HCT116 (cell line): ENCODE measurements around the gene LBHD1. TPM values are rescaled to one million over a fixed set of nuclear protein-coding genes. Genes with fewer than 3 reads are reported as not detected.

Experiments used
- ATAC-seq: fragments of 200-7000 bp; cut with Tn5 transposase; 2 replicates; pipeline ENCODE4 v1.9.1; 2020; ENCODE audit warnings: mild to moderate bottlenecking, moderate library complexity
- BruUV-seq: library from RNA; stranded (reverse); fragments of 400-500 nt; replicated peaks from 2 replicates; lab custom pipeline; 2021; lab: Mats Ljungman, UMichigan
- CTCF ChIA-PET: fragments of 300-600 bp; sonication (Branson Sonifier 250); formaldehyde crosslinking; loops from one replicate; lab custom pipeline; 2021; ENCODE audit warnings: antibody characterized with exemption; lab: Charles Lee
- POLR2A ChIA-PET: fragments of 300-600, 350-600 bp; sonication (Branson Sonifier 250); formaldehyde crosslinking; loops from one replicate; lab custom pipeline; 2021; ENCODE audit warnings: antibody characterized with exemption; lab: Charles Lee
- RAD21 ChIA-PET, 2 experiments: fragments of 300-600 bp; sonication (Branson Sonifier 250); formaldehyde crosslinking; loops; one replicate each; lab custom pipeline; 2023; ENCODE audit warnings: low total read pairs in 2 of 2; ENCODE audit not compliant: uncharacterized antibody in 2 of 2, unreplicated experiment in 2 of 2, low non-redundant PET in 1 of 2; lab: Charles Lee
- DNase-seq: peaks from one replicate; pipeline ENCODE4 v3.0.0-alpha.2; 2010; ENCODE audit warnings: low read depth, low spot score
- H2AFZ ChIP-seq: fragments of 200-600 bp; shearing (Covaris generic), sonication (generic); 2 replicates; pipeline ENCODE4 v1.6.1; 2017; ENCODE audit warnings: low read depth, mixed run types, mixed read lengths, antibody characterized with exemption, low read length; ENCODE audit not compliant: poor library complexity, severe bottlenecking
- H3K27ac ChIP-seq: 2 replicates; pipeline ENCODE4 v1.5.1; 2012; ENCODE audit warnings: low read depth, low read length
- H3K27me3 ChIP-seq: fragments of 200-600 bp; sonication (generic); 2 replicates; pipeline ENCODE4 v1.6.1; 2016; ENCODE audit warnings: mixed run types, low read length, mixed read lengths; ENCODE audit not compliant: insufficient read depth
- H3K36me3 ChIP-seq, 2 experiments: fragments of 200-500 bp in 1 of 2; fragments of 200-600 bp in 1 of 2; sonication (Bioruptor generic) in 1 of 2; sonication (generic) in 1 of 2; 2 replicates each; pipeline versions ENCODE4 v1.5.1 to v1.6.1; 2014 to 2016; ENCODE audit warnings: low read length in 2 of 2, inconsistent platforms in 1 of 2, mixed read lengths in 1 of 2, mixed run types in 1 of 2; ENCODE audit not compliant: insufficient read depth in 2 of 2, control insufficient read depth in 1 of 2
- H3K4me1 ChIP-seq, 2 experiments: fragments of 200-600 bp in 1 of 2; sonication (generic) in 1 of 2; 2 replicates each; pipeline versions ENCODE4 v1.5.1 to v1.6.1; 2012 to 2017; ENCODE audit warnings: low read length in 2 of 2, inconsistent platforms in 1 of 2, mild to moderate bottlenecking in 1 of 2, mixed read lengths in 1 of 2, mixed run types in 1 of 2, moderate library complexity in 1 of 2; ENCODE audit not compliant: insufficient read depth in 2 of 2, control insufficient read depth in 1 of 2
- H3K4me2 ChIP-seq: fragments of 200-600 bp; sonication (generic); 2 replicates; pipeline ENCODE4 v1.6.1; 2017; ENCODE audit warnings: mixed run types, low read length, mixed read lengths
- H3K4me3 ChIP-seq, 2 experiments: fragments of 200-600 bp in 1 of 2; sonication (generic) in 1 of 2; replicated peaks in 1 of 2; 2 replicates each; pipeline ENCODE4 v1.5.1; 2011 to 2016; ENCODE audit warnings: low read length in 2 of 2, control low read depth in 1 of 2, low read depth in 1 of 2, mild to moderate bottlenecking in 1 of 2, mixed read lengths in 1 of 2, mixed run types in 1 of 2
- H3K79me2 ChIP-seq: fragments of 200-600 bp; sonication (generic); 2 replicates; pipeline ENCODE4 v1.6.1; 2017; ENCODE audit warnings: mild to moderate bottlenecking, mixed run types, low read length, moderate library complexity, mixed read lengths; ENCODE audit not compliant: insufficient read depth
- H3K9ac ChIP-seq: fragments of 200-600 bp; sonication (generic); 2 replicates; pipeline ENCODE4 v1.6.1; 2016; ENCODE audit warnings: low read length, mixed read lengths
- H3K9me2 ChIP-seq: fragments of 200-600 bp; sonication (generic), shearing (Covaris generic); 2 replicates; pipeline ENCODE4 v1.6.1; 2017; ENCODE audit warnings: mixed run types, mild to moderate bottlenecking, moderate library complexity; ENCODE audit not compliant: insufficient read depth
- H3K9me3 ChIP-seq, 2 experiments: fragments of 200-500 bp in 1 of 2; fragments of 200-600 bp in 1 of 2; sonication (Bioruptor generic) in 1 of 2; sonication (generic) in 1 of 2; 2 replicates each; pipeline ENCODE4 v1.6.1; 2014 to 2017; ENCODE audit warnings: low read length in 2 of 2, mixed read lengths in 2 of 2, inconsistent platforms in 1 of 2, low read depth in 1 of 2, mild to moderate bottlenecking in 1 of 2, mixed run types in 1 of 2, moderate library complexity in 1 of 2; ENCODE audit not compliant: control insufficient read depth in 1 of 2, insufficient read depth in 1 of 2
- H4K20me1 ChIP-seq: fragments of 200-600 bp; sonication (generic), shearing (Covaris generic); 2 replicates; pipeline ENCODE4 v1.6.1; 2017; ENCODE audit warnings: mixed run types, mild to moderate bottlenecking, moderate library complexity; ENCODE audit not compliant: insufficient read depth
- CBX3 ChIP-seq: IDR thresholded peaks from 2 replicates; pipeline ENCODE4 v1.6.1; 2012; ENCODE audit warnings: low read depth
- FOSL1 ChIP-seq: IDR thresholded peaks from 2 replicates; pipeline ENCODE4 v1.6.1; 2012; ENCODE audit warnings: low read depth
- MAX ChIP-seq: IDR thresholded peaks from 2 replicates; pipeline ENCODE4 v1.6.1; 2012
- REST ChIP-seq: IDR thresholded peaks from 2 replicates; pipeline ENCODE4 v1.6.1; 2012; ENCODE audit warnings: low read depth
- SIN3A ChIP-seq: IDR thresholded peaks from 2 replicates; pipeline ENCODE4 v1.6.1; 2012; ENCODE audit warnings: low read depth
- ZFX ChIP-seq: fragments of 450-650 bp; IDR thresholded peaks from 2 replicates; pipeline ENCODE4 v1.6.1; 2017
- intact Hi-C: fragments of 100-400 bp; cut with micrococcal nuclease; formaldehyde crosslinking; loops from 2 replicates; pipeline ENCODE4 v1.10.0; 2022
- total RNA-seq: library from RNA; stranded (reverse); gene quantifications from one replicate; pipeline ENCODE4 v1.2.1, GENCODE V29; 2021; ENCODE audit not compliant: unreplicated experiment

Gene LBHD1
- total RNA-seq, 1 experiment from 2014 or later = 14.7 TPM

GRCh38 chr11:62688491-62688890, 16.4 kb upstream of the LBHD1 start:
- intact Hi-C loops = no loop called here

DNA sequence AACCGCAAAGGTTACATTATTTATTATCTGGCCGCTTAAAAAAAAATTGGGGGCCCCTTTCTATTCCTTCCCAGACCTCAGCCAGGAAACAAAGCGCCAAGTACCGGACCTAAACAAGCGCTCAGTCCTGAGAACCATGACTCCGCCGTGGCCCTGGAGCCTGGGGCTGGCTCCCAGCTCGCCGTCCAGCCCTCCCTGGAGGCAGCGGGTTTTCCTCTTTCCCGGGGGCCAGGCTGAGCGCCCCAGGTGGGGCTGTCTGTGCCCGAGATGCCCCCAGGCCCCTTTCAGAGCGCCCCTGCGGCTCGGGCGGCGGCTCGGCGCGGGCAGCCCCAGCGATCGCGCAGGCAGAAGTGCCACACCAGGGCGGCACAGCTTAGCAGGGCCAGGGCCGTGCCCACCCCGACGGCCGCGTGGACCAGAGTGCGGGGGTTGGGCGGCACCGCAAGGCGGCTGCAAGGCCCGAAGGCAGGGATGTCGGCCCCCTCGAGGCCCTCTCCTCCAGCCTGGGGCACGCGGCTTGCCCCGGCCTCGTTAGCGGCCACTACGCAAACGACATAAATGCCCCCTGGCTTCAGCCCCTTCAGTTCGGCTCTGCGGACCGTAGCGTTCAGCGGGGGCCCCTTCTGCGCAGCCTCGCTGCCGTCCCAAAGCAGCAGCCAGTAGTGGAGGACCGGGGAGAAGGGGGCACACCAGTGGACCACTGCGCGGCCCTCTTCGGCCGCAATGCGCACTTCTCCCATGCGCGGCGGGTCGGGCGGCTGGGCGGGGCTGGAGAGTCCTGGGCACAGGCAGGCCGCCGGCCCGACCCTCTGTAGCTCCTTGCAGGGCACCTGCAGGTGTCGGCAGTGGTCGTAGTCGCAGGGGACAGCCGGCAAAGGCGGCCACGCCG, 15.7 kb upstream of the LBHD1 start:
- no peak for ATAC-seq
- Histone ChIP-seq H3K9me3 (no peaks in the 10 kb centered on the region), H3K9me2 (no peaks in the 10 kb centered on the region), H3K36me3 (peaks cover 13 to 21% of the 10 kb centered on the region in 2 experiments; a peak in 3 of 4 replicates), H3K79me2 (no peaks in the 10 kb centered on the region), H3K4me1 (no peaks in the 10 kb centered on the region), H3K4me3 (no peak overlapping the region), H3K27me3 (no peaks in the 10 kb centered on the region), H3K4me2 (no peak overlapping the region), H2AFZ (no peak overlapping the region), H4K20me1 (no peaks in the 10 kb centered on the region), H3K27ac (no peak overlapping the region), H3K9ac (no peak overlapping the region)
- BruUV-seq = no TSS peak
- ChIA-PET RAD21 (no interaction called here), CTCF (no interaction called here), POLR2A (no interaction called here)
- TF ChIP-seq MAX (no peak), REST (no peak)
- no peak for DNase-seq
- intact Hi-C loops = no loop called here

More at GRCh38 chr11:62688491-62688890, 16.4 kb upstream of the LBHD1 start:
- Histone ChIP-seq H3K9ac (no peak overlapping the region), H3K27me3 (no peaks in the 10 kb centered on the region), H3K9me3 (no peaks in the 10 kb centered on the region), H3K27ac (no peak overlapping the region), H3K79me2 (no peaks in the 10 kb centered on the region), H2AFZ (no peak overlapping the region), H3K9me2 (no peaks in the 10 kb centered on the region), H3K36me3 (peaks cover 18 to 27% of the 10 kb centered on the region in 2 experiments; a peak in 3 of 4 replicates), H3K4me1 (no peaks in the 10 kb centered on the region), H4K20me1 (no peaks in the 10 kb centered on the region), H3K4me3 (no peak overlapping the region), H3K4me2 (no peak overlapping the region)
- ATAC-seq = no peak
- RAD21 ChIA-PET = no interaction called here
- DNase-seq = no peak
- CTCF ChIA-PET = no interaction called here
- POLR2A ChIA-PET = interaction anchor here (1.3 kb wide), 1 partner anchor 24 kb away, joined by 4 read pairs; the partner anchor contains the start of genes C11orf98 and CSKMT
- TF ChIP-seq ZFX = no peak
- TF ChIP-seq MAX = no peak
- TF ChIP-seq SIN3A = no peak
- TF ChIP-seq CBX3 = no peak
- no peak for TF ChIP-seq FOSL1
- no TSS peak for BruUV-seq
